ENCODE data around the gene FAM200B. TPM values are rescaled to one million over a fixed set of nuclear protein-coding genes. Genes with fewer than 3 reads are reported as not detected.

The FAM200B gene
- total RNA-seq, 2 experiments from 2014 or later = 15.8 to 16.0 TPM

DNA sequence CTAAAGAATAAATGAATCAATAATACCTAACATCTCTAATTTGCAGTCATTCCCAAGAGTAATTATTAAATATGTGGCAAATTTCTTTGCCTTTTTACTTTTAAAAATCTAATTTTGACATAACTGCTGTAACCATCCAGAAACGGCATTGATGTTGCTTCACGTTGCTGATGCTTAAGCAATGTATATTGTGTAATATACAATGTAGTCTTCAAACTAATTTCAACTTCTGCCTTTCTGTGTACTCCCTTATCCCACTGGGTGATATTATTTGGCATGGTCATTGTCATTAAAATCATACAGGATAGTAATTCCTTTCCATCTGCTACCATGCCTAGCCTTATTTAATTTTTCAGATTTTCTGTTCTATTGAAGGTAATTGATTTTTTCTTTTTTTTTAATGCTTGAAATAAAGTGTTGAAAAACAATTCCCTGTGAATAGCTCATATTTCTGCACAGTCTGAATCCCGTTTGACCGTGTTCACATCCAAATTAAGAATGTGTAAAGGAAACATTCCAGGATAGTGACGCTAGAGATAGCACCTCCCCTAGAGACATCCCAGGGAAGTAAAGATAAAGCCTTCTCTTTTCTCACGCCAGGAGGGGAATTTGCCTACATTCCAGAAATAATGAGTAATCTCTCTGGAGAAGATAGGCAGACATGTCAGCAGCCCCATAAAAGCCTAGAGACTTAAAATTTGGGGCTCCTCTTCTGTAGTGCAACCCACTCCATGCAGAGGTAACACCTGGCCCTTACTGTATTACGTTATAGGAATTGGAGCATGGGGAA, 8.6 kb downstream of the FAM200B start:
- Mint-ChIP-seq H3K36me3 (ENCODE audit: low read depth) (peaks cover 30% of the 10 kb centered on the region), H3K9me3 (no peaks in the 10 kb centered on the region), H3K4me3 (no peak overlapping the region), H3K27ac (no peak overlapping the region), H3K4me1 (peaks cover 2% of the 10 kb centered on the region), H3K27me3 (no peaks in the 10 kb centered on the region)
- DNase-seq = no peak
- ChIA-PET CTCF (no interaction called here), POLR2A (no interaction called here)

DNA sequence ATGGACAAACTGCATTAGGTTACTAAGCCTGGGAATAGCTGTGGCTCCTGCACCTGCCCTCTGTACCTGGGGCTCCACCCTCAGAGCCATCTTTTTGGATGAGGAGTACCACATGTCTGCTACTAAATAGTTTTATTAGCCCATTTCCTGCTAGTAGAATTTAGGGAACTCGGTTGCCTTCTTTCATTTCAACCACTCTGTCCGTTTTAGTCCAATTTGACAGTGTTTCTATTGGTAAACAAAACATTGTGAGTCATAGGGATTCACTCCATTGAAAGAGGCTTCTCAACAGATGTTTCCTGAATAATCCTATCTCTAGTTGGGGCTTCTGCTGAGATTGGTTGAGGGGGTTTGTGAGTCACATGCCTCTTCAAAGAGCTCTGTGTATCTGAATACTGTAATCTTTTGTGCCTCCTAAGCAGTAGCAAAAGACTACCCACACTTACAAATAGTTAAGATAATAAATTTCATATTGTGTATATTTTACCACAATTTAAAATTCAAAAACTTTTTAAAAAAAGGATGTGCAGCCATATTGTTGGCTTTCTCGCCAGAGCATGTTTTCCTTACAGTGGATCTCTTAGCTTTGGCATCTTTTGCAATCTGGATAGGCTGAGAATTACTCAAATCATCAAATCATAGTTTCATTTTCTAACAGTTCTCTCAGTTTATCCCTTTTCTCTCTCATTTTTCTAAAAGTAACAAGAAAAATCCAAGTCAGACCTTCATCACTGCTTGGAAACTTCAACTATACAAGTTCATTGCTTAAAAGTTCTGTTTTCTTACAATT, 9.9 kb downstream of the FAM200B start:
- H3K27ac Mint-ChIP-seq = no peak overlapping the region
- peaks cover 21% of the 10 kb centered on the region for H3K36me3 Mint-ChIP-seq (ENCODE audit: low read depth)
- ChIA-PET POLR2A (no interaction called here), CTCF (interaction anchor here (1.1 kb wide), 1 partner anchor 9 kb away, joined by 4 read pairs; no protein-coding TSS in a partner anchor)
- H3K4me3 Mint-ChIP-seq = no peak overlapping the region
- no peaks in the 10 kb centered on the region for H3K27me3 Mint-ChIP-seq
- DNase-seq = no peak
- no peaks in the 10 kb centered on the region for H3K9me3 Mint-ChIP-seq
- no peaks in the 10 kb centered on the region for H3K4me1 Mint-ChIP-seq

DNA sequence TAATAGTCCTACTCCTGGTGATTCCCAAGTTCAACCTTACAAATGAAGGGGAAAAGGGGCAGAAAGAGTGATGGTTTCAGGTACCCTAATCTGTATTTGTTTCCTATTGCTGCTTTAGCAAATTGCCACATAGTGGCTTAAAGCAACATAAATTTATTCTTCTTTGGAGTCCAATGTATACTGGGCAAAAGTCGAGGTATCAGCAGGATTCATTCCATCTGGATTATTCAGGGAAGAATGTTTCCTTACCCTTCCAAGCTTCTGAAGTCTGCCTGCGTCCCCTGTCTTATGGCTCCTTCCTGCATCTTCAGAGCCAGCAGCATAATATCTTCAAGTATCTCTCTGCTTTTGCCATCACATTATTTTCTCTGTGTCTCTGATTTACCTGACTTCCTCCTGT, 11.0 kb downstream of the FAM200B start:
- Mint-ChIP-seq H3K36me3 (ENCODE audit: low read depth) (peaks cover 12% of the 10 kb centered on the region), H3K4me1 (peaks cover 2% of the 10 kb centered on the region), H3K27ac (no peak overlapping the region), H3K9me3 (no peaks in the 10 kb centered on the region), H3K27me3 (no peaks in the 10 kb centered on the region), H3K4me3 (no peak overlapping the region)
- no peak for DNase-seq
- ChIA-PET CTCF (no interaction called here), POLR2A (interaction anchor here (1.2 kb wide), 1 partner anchor 11 kb away, joined by 5 read pairs; the partner anchor contains the start of gene FAM200B)

DNA sequence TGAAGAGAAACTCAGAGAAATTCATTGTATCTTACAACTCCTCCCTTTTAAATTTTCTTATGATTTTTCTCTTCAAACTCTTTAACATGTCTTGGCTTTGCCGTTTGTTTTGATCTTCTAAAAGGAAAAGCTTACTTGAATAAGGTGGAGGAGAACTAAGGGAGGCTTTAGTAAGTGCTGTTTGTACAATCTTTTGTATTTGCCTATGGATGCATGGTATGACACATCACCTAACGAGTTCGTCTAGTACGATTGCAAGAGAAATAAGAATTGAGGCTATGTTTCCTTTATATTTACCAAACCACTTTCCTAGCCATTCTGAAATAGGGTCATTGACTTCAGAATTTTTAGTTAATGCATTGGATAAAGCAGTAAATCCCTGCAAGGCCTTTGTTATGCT, 12.8 kb downstream of the FAM200B start:
- H3K27ac Mint-ChIP-seq = no peak overlapping the region
- ChIA-PET CTCF (interaction anchor here (1.3 kb wide), 1 partner anchor 11 kb away, joined by 3 read pairs; no protein-coding TSS in a partner anchor), POLR2A (interaction anchor here (1.2 kb wide), 1 partner anchor 9 kb away, joined by 3 read pairs; no protein-coding TSS in a partner anchor)
- no peak for DNase-seq
- no peaks in the 10 kb centered on the region for H3K9me3 Mint-ChIP-seq
- H3K4me1 Mint-ChIP-seq = peaks cover 2% of the 10 kb centered on the region
- H3K4me3 Mint-ChIP-seq = no peak overlapping the region
- peaks cover 5% of the 10 kb centered on the region for H3K36me3 Mint-ChIP-seq (ENCODE audit: low read depth)
- H3K27me3 Mint-ChIP-seq = peaks cover 13% of the 10 kb centered on the region

DNA sequence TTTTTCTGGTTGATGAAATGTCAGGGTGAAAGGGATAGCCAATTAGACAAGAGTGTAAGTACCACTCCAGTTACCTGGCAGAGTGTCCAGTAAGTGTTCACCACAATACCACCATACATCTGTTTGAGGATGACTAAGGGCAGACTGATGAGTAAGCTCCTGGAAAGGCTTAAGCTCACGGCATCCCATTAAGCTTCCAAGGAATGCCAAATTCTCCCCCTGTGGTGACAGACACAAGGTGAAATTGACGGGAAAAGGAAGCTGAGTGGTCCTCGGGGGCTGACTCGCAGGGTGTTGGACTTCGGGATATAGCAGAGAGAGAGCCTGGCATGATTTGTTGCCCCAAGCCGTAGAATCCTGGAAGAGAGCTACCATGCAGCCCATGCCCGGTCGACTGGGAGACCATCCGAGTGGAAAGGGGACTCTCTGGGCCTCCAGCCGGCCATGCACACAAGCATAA, 13.6 kb downstream of the FAM200B start:
- no peak for DNase-seq
- CTCF ChIA-PET = interaction anchor here (1.3 kb wide), 1 partner anchor 12 kb away, joined by 3 read pairs; no protein-coding TSS in a partner anchor
- Mint-ChIP-seq H3K27me3 (peaks cover 19% of the 10 kb centered on the region), H3K4me3 (no peak overlapping the region), H3K27ac (no peak overlapping the region), H3K4me1 (peaks cover 2% of the 10 kb centered on the region), H3K9me3 (no peaks in the 10 kb centered on the region), H3K36me3 (ENCODE audit: low read depth) (peaks cover 5% of the 10 kb centered on the region)
- POLR2A ChIA-PET = interaction anchor here (0.7 kb wide), 1 partner anchor 98 kb away, joined by 3 read pairs; no protein-coding TSS in a partner anchor

DNA sequence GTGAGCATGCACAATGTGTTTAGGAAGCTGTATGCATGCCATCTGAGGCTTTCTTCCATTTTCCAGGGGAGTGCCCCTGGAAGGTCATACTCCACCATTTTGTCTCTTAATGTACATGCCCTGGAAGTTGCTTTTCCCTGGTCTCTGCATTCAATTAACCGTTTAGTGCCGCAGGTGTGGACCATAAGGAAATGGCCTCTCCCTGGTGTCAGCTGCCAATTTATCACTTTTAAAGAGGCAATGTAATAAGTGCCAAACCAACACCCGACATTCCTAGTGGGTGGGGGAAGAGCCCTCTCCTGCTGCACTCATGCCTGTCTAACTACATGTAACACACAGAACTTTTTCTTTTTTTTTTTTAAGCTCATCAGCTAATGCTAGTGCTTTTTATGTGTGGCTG, 14.1 kb downstream of the FAM200B start:
- peaks cover 2% of the 10 kb centered on the region for H3K4me1 Mint-ChIP-seq
- H3K27ac Mint-ChIP-seq = no peak overlapping the region
- peaks cover 3% of the 10 kb centered on the region for H3K36me3 Mint-ChIP-seq (ENCODE audit: low read depth)
- H3K4me3 Mint-ChIP-seq = no peak overlapping the region
- CTCF ChIA-PET = no interaction called here
- H3K27me3 Mint-ChIP-seq = peaks cover 19% of the 10 kb centered on the region
- POLR2A ChIA-PET = interaction anchor here (0.7 kb wide), 1 partner anchor 97 kb away, joined by 3 read pairs; no protein-coding TSS in a partner anchor
- no peak for DNase-seq
- H3K9me3 Mint-ChIP-seq = no peaks in the 10 kb centered on the region

DNA sequence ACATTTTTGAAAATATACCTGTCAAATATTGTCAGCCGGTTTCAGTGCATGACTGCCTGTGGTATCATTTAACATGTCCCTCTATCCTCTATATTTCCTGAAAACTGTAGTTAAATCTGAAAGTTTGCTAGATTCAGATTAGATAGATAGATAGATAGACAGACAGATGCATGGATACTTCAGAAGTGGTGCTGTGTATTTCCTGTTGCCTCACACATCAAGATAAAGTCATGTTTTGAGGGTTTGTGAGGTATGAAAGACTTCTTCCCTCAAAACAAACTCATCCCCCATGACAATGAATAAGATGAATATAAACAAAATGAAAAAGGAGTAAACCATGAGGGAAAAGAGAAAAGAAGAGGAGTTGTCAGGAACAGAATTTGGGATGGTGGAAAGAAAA, 15.2 kb downstream of the FAM200B start:
- Mint-ChIP-seq H3K4me3 (no peak overlapping the region), H3K9me3 (no peaks in the 10 kb centered on the region), H3K4me1 (peaks cover 2% of the 10 kb centered on the region), H3K36me3 (ENCODE audit: low read depth) (no peaks in the 10 kb centered on the region), H3K27me3 (peaks cover 21% of the 10 kb centered on the region), H3K27ac (no peak overlapping the region)
- POLR2A ChIA-PET = no interaction called here
- no peak for DNase-seq
- CTCF ChIA-PET = no interaction called here

DNA sequence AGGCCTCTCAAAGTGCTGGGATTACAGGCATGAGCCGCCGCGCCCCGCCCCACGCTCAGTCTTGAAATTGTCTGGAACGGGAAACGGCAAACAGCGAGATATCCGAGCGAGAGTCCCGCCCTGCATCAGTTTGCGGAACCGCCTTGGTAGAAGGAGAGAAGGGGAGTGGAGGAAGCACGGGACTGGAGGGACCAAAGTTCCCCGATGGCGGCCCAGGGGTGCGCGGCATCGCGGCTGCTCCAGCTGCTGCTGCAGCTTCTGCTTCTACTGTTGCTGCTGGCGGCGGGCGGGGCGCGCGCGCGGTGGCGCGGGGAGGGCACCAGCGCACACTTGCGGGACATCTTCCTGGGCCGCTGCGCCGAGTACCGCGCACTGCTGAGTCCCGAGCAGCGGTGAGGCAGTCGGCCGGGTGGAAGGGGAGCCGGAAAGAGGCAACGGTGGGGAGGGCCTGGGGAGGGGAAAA, 21.3 kb downstream of the FAM200B start, which contains the start of gene BST1:
BST1 (plus strand) TSS at position 125 of the 463 bp plus-strand sequence; CDS start at position 205, 80 bp downstream.
- DNase-seq = peak; percentile 57
- Mint-ChIP-seq H3K36me3 (ENCODE audit: low read depth) (no peaks in the 10 kb centered on the region), H3K4me3 (peak within 1 kb of the TSS; percentile 80), H3K27me3 (peaks cover 36% of the 10 kb centered on the region), H3K9me3 (no peaks in the 10 kb centered on the region), H3K27ac (no peak within 1 kb of the TSS), H3K4me1 (peaks cover 13% of the 10 kb centered on the region)
- CTCF ChIA-PET = interaction anchor here (1.1 to 1.9 kb wide), 2 partner anchors 53 to 180 kb away, joined by 3 to 6 read pairs; no protein-coding TSS in a partner anchor
- POLR2A ChIA-PET = interaction anchor here (3.2 kb wide), 1 partner anchor 21 kb away, joined by 18 read pairs; the partner anchor contains the start of gene FAM200B

DNA sequence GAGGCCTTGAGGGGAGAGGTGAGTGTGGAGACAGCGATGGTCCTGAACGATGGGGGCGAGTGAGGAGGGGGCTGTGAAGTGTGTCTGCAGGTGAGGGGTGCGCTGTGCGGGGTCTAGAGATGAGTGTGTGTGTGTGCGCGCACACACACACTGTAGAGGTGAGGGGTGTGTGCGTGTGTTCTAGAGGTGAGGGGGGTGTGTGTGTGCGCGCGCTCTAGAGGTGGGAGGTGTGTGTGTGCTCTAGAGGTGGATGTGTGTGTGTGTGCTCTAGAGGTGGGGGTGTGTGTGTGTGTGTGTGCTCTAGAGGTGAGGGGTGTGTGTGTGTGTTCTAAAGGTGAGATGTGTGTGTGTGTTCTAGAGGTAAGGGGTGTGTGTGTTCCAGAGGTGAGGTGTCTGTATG, 21.8 kb downstream of the FAM200B start:
- H3K4me3 Mint-ChIP-seq = peak overlapping the region; percentile 80
- POLR2A ChIA-PET = interaction anchor here (3.2 kb wide), 1 partner anchor 21 kb away, joined by 18 read pairs; the partner anchor contains the start of gene FAM200B

DNA sequence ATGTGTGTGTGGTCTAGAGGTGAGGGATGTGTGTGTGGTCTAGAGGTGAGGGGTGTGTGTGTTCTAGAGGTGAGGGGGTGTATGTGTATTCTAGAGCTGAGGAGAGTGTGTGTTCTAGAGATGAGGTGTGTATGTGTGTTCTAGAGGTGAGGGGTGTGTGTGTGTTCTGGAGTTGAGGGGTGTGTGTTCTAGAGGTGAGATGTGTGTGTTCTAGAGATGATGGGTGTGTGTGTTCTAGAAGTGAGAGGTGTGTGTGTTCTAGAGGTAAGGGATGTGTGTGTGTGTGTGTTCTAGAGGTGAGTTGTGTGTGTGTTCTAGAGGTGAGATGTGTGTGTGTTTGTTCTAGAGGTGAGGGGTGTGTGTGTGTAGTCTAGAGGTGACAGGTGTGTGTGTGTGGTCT, 22.5 kb downstream of the FAM200B start:
- no peak for DNase-seq
- Mint-ChIP-seq H3K27ac (no peak overlapping the region), H3K27me3 (peaks cover 26% of the 10 kb centered on the region), H3K4me1 (peaks cover 13% of the 10 kb centered on the region), H3K9me3 (no peaks in the 10 kb centered on the region), H3K4me3 (peak overlapping the region; percentile 8), H3K36me3 (ENCODE audit: low read depth) (no peaks in the 10 kb centered on the region)
- ChIA-PET CTCF (no interaction called here), POLR2A (no interaction called here)

More for the DNA sequence above, 21.8 kb downstream of the FAM200B start:
- no peak for DNase-seq
- H3K9me3 Mint-ChIP-seq = no peaks in the 10 kb centered on the region
- no peak overlapping the region for H3K27ac Mint-ChIP-seq
- H3K27me3 Mint-ChIP-seq = peaks cover 31% of the 10 kb centered on the region
- H3K36me3 Mint-ChIP-seq (ENCODE audit: low read depth) = no peaks in the 10 kb centered on the region
- peaks cover 13% of the 10 kb centered on the region for H3K4me1 Mint-ChIP-seq
- CTCF ChIA-PET = interaction anchor here (1.1 kb wide), 1 partner anchor 53 kb away, joined by 3 read pairs; no protein-coding TSS in a partner anchor

DNA sequence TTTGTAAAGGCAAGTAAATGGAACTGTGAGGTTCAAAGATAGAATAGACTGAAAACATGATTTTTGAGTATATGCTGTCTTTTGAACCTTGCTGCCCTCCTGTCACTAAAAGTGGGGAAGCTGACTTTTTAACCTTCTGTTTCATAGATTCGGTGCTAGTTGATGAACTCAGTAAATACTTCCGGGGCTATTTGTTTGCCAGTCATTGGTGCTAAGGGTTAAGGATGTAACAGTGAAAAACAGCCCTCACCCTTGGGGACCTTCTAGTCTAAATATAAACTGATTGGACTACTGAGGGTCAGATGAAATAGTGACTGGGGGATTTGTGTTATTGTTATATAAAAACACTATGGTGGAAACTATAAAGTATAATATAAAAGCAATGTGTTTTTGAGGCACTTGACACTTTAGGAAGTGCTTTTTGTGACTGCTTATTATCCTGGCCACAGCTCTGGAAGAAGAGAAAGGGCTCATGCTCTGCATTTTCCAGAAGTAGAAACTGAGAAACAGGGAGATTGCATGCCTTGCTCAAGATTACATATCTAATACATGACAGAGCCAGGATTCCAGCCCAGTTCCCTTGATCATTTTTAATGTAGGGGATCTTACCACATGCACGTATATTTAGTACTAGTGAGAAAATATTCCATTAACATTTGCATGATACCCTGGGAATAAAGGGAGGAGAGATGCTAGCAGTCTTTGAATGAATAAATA, 25.2 kb downstream of the FAM200B start:
- no peak overlapping the region for H3K27ac Mint-ChIP-seq
- ChIA-PET POLR2A (no interaction called here), CTCF (no interaction called here)
- DNase-seq = no peak
- H3K4me1 Mint-ChIP-seq = peaks cover 13% of the 10 kb centered on the region
- H3K36me3 Mint-ChIP-seq (ENCODE audit: low read depth) = no peaks in the 10 kb centered on the region
- H3K27me3 Mint-ChIP-seq = peaks cover 16% of the 10 kb centered on the region
- no peaks in the 10 kb centered on the region for H3K9me3 Mint-ChIP-seq
- no peak overlapping the region for H3K4me3 Mint-ChIP-seq

DNA sequence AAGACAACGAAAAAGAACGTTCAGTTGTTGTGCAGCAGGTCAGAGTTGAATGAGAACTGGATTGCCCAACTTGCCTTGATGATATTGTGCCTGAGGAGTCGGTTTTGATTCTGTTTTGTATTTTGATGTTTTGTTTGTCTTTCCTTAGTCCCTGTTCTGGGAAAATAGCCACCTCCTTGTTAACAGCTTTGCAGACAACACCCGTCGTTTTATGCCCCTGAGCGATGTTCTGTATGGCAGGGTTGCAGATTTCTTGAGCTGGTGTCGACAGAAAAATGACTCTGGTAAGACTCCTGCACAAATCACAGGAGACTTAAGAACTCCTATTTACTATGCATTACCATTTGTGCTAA, 25.7 kb downstream of the FAM200B start:
- no peaks in the 10 kb centered on the region for H3K36me3 Mint-ChIP-seq (ENCODE audit: low read depth)
- H3K27me3 Mint-ChIP-seq = peaks cover 19% of the 10 kb centered on the region
- no peak for DNase-seq
- H3K4me3 Mint-ChIP-seq = no peak overlapping the region
- H3K9me3 Mint-ChIP-seq = no peaks in the 10 kb centered on the region
- peaks cover 9% of the 10 kb centered on the region for H3K4me1 Mint-ChIP-seq
- H3K27ac Mint-ChIP-seq = no peak overlapping the region
- POLR2A ChIA-PET = no interaction called here
- CTCF ChIA-PET = no interaction called here
